HEK293 (cell line): ENCODE results near the gene FRMD4A.

Experiments
- KLF16 ChIP-seq: fragments of 450-650 bp; formaldehyde crosslinking; IDR thresholded peaks from 2 replicates; pipeline ENCODE4 v1.5.1; 2017; ENCODE audit warnings: missing biosample characterization, missing genetic modification characterization
- SP2 ChIP-seq: fragments of 450-650 bp; formaldehyde crosslinking; IDR thresholded peaks from 2 replicates; pipeline ENCODE4 v1.5.1; 2016; ENCODE audit warnings: missing biosample characterization, missing genetic modification characterization
- YY1 ChIP-seq: fragments of 450-650 bp; formaldehyde crosslinking; IDR thresholded peaks from 2 replicates; pipeline ENCODE4 v1.5.1; 2018; ENCODE audit warnings: missing biosample characterization, missing genetic modification characterization
- ZFP3 ChIP-seq: fragments of 450-650 bp; formaldehyde crosslinking; IDR thresholded peaks from 2 replicates; pipeline ENCODE4 v1.5.1; 2016; ENCODE audit warnings: low read depth, missing biosample characterization, missing genetic modification characterization
- ZNF391 ChIP-seq: fragments of 450-650 bp; formaldehyde crosslinking; IDR thresholded peaks from 2 replicates; pipeline ENCODE4 v1.5.1; 2016; ENCODE audit warnings: low read depth, missing biosample characterization, missing genetic modification characterization, borderline replicate concordance
- ZNF423 ChIP-seq: fragments of 450-650 bp; formaldehyde crosslinking; IDR thresholded peaks from 2 replicates; pipeline ENCODE4 v1.5.1; 2016; ENCODE audit warnings: missing biosample characterization, missing genetic modification characterization
- ZNF530 ChIP-seq: fragments of 450-650 bp; formaldehyde crosslinking; IDR thresholded peaks from 2 replicates; pipeline ENCODE4 v1.5.1; 2016; ENCODE audit warnings: low read depth, missing biosample characterization, missing genetic modification characterization
- ZNF558 ChIP-seq: fragments of 450-650 bp; formaldehyde crosslinking; IDR thresholded peaks from 2 replicates; pipeline ENCODE4 v1.5.1; 2016; ENCODE audit warnings: missing biosample characterization, missing genetic modification characterization
- TF ChIP-seq, protein P1 (sequence below): fragments of 450-650 bp; formaldehyde crosslinking; IDR thresholded peaks from 2 replicates; pipeline ENCODE4 v1.5.1; 2016; ENCODE audit warnings: missing biosample characterization, missing genetic modification characterization
- TF ChIP-seq, protein P2 (sequence below): fragments of 450-650 bp; formaldehyde crosslinking; IDR thresholded peaks from 2 replicates; pipeline ENCODE4 v1.5.1; 2016; ENCODE audit warnings: missing biosample characterization, missing genetic modification characterization
- TF ChIP-seq, protein P3 (sequence below): fragments of 450-650 bp; formaldehyde crosslinking; IDR thresholded peaks from 2 replicates; pipeline ENCODE4 v1.5.1; 2016; ENCODE audit warnings: missing biosample characterization, missing genetic modification characterization
- TF ChIP-seq, protein P4 (sequence below): fragments of 450-650 bp; formaldehyde crosslinking; IDR thresholded peaks from 2 replicates; pipeline ENCODE4 v1.5.1; 2016; ENCODE audit warnings: missing biosample characterization, missing genetic modification characterization
- TF ChIP-seq, protein P5 (sequence below): fragments of 450-650 bp; formaldehyde crosslinking; IDR thresholded peaks from 2 replicates; pipeline ENCODE4 v1.5.1; 2016; ENCODE audit warnings: missing biosample characterization, missing genetic modification characterization

DNA sequence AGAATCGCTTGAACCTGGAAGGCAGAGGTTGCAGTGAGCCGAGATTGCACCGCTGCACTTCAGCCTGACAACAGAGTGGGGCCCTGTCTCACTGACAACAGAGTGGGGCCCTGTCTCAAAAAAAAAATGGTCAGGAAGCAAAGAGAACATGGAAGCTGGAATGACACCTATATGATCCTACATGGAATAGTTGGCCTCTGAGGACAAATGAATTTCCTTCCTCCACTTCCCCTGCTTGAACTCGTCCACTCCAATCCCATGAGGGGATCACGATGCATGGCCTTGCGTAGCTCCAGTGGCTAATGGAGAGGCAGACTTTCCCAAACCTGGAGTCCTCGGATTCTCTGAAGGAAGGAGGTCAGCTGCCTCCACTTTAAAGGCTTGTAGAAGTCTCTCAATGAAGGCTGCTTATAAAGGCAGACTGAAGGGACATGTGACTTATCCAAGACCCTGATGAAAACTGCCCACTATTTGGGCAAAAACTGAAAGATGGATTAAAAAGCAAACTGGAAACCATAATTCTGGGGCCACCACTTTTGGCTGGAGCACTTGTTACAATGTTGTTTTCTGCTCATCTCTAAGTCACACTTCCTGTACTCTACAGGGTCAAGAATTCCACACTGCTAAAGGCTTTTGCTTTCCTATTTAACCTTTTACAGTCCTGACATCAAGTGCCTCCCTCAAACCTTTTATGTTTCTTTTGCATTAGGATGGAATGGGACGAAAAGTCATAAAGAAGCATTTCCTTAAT, 529.4 kb downstream of the FRMD4A start:
- TF ChIP-seq, protein P1, sequence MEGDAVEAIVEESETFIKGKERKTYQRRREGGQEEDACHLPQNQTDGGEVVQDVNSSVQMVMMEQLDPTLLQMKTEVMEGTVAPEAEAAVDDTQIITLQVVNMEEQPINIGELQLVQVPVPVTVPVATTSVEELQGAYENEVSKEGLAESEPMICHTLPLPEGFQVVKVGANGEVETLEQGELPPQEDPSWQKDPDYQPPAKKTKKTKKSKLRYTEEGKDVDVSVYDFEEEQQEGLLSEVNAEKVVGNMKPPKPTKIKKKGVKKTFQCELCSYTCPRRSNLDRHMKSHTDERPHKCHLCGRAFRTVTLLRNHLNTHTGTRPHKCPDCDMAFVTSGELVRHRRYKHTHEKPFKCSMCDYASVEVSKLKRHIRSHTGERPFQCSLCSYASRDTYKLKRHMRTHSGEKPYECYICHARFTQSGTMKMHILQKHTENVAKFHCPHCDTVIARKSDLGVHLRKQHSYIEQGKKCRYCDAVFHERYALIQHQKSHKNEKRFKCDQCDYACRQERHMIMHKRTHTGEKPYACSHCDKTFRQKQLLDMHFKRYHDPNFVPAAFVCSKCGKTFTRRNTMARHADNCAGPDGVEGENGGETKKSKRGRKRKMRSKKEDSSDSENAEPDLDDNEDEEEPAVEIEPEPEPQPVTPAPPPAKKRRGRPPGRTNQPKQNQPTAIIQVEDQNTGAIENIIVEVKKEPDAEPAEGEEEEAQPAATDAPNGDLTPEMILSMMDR: no peak
- TF ChIP-seq, protein P2, sequence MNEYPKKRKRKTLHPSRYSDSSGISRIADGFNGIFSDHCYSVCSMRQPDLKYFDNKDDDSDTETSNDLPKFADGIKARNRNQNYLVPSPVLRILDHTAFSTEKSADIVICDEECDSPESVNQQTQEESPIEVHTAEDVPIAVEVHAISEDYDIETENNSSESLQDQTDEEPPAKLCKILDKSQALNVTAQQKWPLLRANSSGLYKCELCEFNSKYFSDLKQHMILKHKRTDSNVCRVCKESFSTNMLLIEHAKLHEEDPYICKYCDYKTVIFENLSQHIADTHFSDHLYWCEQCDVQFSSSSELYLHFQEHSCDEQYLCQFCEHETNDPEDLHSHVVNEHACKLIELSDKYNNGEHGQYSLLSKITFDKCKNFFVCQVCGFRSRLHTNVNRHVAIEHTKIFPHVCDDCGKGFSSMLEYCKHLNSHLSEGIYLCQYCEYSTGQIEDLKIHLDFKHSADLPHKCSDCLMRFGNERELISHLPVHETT (tag by site-specific recombination): no peak
- TF ChIP-seq KLF16 (tag by site-specific recombination): no peak
- TF ChIP-seq ZNF558 (tag by site-specific recombination): no peak
- no peak for TF ChIP-seq ZNF391 (tag by site-specific recombination)
- TF ChIP-seq, protein P3, sequence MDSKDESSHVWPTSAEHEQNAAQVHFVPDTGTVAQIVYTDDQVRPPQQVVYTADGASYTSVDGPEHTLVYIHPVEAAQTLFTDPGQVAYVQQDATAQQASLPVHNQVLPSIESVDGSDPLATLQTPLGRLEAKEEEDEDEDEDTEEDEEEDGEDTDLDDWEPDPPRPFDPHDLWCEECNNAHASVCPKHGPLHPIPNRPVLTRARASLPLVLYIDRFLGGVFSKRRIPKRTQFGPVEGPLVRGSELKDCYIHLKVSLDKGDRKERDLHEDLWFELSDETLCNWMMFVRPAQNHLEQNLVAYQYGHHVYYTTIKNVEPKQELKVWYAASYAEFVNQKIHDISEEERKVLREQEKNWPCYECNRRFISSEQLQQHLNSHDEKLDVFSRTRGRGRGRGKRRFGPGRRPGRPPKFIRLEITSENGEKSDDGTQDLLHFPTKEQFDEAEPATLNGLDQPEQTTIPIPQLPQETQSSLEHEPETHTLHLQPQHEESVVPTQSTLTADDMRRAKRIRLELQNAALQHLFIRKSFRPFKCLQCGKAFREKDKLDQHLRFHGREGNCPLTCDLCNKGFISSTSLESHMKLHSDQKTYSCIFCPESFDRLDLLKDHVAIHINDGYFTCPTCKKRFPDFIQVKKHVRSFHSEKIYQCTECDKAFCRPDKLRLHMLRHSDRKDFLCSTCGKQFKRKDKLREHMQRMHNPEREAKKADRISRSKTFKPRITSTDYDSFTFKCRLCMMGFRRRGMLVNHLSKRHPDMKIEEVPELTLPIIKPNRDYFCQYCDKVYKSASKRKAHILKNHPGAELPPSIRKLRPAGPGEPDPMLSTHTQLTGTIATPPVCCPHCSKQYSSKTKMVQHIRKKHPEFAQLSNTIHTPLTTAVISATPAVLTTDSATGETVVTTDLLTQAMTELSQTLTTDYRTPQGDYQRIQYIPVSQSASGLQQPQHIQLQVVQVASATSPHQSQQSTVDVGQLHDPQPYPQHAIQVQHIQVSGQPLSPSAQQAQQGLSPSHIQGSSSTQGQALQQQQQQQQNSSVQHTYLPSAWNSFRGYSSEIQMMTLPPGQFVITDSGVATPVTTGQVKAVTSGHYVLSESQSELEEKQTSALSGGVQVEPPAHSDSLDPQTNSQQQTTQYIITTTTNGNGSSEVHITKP: no peak
- TF ChIP-seq ZNF423 (tag by site-specific recombination): no peak
- TF ChIP-seq YY1 (tag by site-specific recombination): no peak
- no peak for TF ChIP-seq ZFP3 (tag by site-specific recombination)
- TF ChIP-seq ZNF530 (tag by site-specific recombination): no peak
- no peak for TF ChIP-seq SP2
- TF ChIP-seq, protein P4, sequence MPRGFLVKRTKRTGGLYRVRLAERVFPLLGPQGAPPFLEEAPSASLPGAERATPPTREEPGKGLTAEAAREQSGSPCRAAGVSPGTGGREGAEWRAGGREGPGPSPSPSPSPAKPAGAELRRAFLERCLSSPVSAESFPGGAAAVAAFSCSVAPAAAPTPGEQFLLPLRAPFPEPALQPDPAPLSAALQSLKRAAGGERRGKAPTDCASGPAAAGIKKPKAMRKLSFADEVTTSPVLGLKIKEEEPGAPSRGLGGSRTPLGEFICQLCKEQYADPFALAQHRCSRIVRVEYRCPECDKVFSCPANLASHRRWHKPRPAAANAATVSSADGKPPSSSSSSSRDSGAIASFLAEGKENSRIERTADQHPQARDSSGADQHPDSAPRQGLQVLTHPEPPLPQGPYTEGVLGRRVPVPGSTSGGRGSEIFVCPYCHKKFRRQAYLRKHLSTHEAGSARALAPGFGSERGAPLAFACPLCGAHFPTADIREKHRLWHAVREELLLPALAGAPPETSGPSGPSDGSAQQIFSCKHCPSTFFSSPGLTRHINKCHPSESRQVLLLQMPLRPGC (tag by site-specific recombination): no peak
- TF ChIP-seq, protein P5, sequence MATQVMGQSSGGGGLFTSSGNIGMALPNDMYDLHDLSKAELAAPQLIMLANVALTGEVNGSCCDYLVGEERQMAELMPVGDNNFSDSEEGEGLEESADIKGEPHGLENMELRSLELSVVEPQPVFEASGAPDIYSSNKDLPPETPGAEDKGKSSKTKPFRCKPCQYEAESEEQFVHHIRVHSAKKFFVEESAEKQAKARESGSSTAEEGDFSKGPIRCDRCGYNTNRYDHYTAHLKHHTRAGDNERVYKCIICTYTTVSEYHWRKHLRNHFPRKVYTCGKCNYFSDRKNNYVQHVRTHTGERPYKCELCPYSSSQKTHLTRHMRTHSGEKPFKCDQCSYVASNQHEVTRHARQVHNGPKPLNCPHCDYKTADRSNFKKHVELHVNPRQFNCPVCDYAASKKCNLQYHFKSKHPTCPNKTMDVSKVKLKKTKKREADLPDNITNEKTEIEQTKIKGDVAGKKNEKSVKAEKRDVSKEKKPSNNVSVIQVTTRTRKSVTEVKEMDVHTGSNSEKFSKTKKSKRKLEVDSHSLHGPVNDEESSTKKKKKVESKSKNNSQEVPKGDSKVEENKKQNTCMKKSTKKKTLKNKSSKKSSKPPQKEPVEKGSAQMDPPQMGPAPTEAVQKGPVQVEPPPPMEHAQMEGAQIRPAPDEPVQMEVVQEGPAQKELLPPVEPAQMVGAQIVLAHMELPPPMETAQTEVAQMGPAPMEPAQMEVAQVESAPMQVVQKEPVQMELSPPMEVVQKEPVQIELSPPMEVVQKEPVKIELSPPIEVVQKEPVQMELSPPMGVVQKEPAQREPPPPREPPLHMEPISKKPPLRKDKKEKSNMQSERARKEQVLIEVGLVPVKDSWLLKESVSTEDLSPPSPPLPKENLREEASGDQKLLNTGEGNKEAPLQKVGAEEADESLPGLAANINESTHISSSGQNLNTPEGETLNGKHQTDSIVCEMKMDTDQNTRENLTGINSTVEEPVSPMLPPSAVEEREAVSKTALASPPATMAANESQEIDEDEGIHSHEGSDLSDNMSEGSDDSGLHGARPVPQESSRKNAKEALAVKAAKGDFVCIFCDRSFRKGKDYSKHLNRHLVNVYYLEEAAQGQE (tag by site-specific recombination): no peak
